ENCODE measurements around the gene ANKRD12. TPM values are rescaled to one million over a fixed set of nuclear protein-coding genes. Genes with fewer than 3 reads are reported as not detected.

ANKRD12 gene
- polyA plus RNA-seq, 1 donor from 2014 or later: 32.3 TPM

DNA sequence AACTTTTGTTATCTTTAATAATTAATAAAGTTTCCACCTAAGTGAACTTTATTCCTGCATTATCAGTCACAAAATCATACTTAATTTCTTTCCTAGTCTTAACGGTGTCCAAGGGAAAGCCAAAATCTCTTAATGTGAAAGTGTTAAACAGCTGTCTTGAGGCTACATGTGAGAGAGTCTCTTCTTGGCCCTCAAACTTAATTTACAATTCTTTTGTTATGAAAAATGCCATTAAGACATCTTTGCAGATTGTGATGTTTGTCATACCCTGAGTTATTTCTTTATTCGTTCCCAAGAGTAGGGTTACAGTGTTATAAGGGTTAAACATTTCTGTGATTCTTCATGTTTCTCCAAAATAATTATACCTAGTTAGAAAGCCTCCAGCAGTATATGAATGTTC is 64.6 kb downstream of the ANKRD12 start:
- Histone ChIP-seq H3K9me2 (ENCODE audit: insufficient read depth, low read length) (no peaks in the 10 kb centered on the region), H3K9ac (ENCODE audit: low read length) (no peak overlapping the region), H3F3A (ENCODE audit: insufficient read depth, low read length, poor library complexity, severe bottlenecking) (no peaks in the 10 kb centered on the region), H2AFZ (ENCODE audit: low read depth, low read length) (no peak overlapping the region), H3K4me3 (ENCODE audit: low read length) (no peak overlapping the region), H4K20me1 (ENCODE audit: insufficient read depth) (no peaks in the 10 kb centered on the region), H3K79me2 (replicated peaks; ENCODE audit: insufficient read depth, low read length) (no peaks in the 10 kb centered on the region), H3K36me3 (ENCODE audit: insufficient read depth, low read length) (peaks cover 5% of the 10 kb centered on the region), H3K27ac (ENCODE audit: low read length) (no peak overlapping the region), H3K4me2 (ENCODE audit: low read length) (no peak overlapping the region), H3K9me3 (ENCODE audit: low read length) (no peaks in the 10 kb centered on the region), H3K27me3 (ENCODE audit: insufficient read depth, low read depth, low read length) (no peaks in the 10 kb centered on the region)
- TF ChIP-seq RAD21 (conservative IDR thresholded peaks at IDR 0.05) (no peak), EZH2 (IDR thresholded peaks at IDR 0.05; ENCODE audit: borderline replicate concordance, insufficient read depth, low read length, poor library complexity, severe bottlenecking) (no peak)

DNA sequence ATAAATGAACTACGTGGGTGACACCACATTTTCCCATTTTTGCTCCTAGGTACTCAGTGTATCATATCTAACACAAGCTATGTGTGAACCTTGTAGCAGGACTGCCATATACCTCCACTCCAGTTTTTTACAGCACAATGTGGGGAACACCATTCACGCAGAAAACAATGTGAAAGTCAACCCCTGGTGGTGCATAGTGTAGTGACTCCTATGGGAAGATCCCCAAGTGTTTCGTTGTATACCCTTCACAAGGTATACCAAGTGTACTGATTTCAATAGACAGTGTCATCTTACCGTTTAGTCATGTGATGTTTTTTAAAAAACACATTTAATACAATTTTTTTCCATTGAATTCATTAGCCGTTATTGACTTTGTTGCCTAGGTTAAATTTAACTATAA is 68.1 kb downstream of the ANKRD12 start:
- Histone ChIP-seq H3K27ac (ENCODE audit: low read length) (no peak overlapping the region), H3K9me3 (ENCODE audit: low read length) (no peaks in the 10 kb centered on the region), H3F3A (ENCODE audit: insufficient read depth, low read length, poor library complexity, severe bottlenecking) (no peaks in the 10 kb centered on the region), H3K9me2 (ENCODE audit: insufficient read depth, low read length) (no peaks in the 10 kb centered on the region), H3K9ac (ENCODE audit: low read length) (no peak overlapping the region), H3K4me2 (ENCODE audit: low read length) (no peak overlapping the region), H3K27me3 (ENCODE audit: insufficient read depth, low read depth, low read length) (no peaks in the 10 kb centered on the region), H2AFZ (ENCODE audit: low read depth, low read length) (no peak overlapping the region), H4K20me1 (ENCODE audit: insufficient read depth) (no peaks in the 10 kb centered on the region), H3K79me2 (replicated peaks; ENCODE audit: insufficient read depth, low read length) (no peaks in the 10 kb centered on the region), H3K4me3 (ENCODE audit: low read length) (no peak overlapping the region), H3K36me3 (ENCODE audit: insufficient read depth, low read length) (peaks cover 5% of the 10 kb centered on the region)
- TF ChIP-seq, protein P1, sequence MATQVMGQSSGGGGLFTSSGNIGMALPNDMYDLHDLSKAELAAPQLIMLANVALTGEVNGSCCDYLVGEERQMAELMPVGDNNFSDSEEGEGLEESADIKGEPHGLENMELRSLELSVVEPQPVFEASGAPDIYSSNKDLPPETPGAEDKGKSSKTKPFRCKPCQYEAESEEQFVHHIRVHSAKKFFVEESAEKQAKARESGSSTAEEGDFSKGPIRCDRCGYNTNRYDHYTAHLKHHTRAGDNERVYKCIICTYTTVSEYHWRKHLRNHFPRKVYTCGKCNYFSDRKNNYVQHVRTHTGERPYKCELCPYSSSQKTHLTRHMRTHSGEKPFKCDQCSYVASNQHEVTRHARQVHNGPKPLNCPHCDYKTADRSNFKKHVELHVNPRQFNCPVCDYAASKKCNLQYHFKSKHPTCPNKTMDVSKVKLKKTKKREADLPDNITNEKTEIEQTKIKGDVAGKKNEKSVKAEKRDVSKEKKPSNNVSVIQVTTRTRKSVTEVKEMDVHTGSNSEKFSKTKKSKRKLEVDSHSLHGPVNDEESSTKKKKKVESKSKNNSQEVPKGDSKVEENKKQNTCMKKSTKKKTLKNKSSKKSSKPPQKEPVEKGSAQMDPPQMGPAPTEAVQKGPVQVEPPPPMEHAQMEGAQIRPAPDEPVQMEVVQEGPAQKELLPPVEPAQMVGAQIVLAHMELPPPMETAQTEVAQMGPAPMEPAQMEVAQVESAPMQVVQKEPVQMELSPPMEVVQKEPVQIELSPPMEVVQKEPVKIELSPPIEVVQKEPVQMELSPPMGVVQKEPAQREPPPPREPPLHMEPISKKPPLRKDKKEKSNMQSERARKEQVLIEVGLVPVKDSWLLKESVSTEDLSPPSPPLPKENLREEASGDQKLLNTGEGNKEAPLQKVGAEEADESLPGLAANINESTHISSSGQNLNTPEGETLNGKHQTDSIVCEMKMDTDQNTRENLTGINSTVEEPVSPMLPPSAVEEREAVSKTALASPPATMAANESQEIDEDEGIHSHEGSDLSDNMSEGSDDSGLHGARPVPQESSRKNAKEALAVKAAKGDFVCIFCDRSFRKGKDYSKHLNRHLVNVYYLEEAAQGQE (IDR thresholded peaks at IDR 0.05; ENCODE audit: borderline replicate concordance): no peak
- TF ChIP-seq SMC3 (conservative IDR thresholded peaks at IDR 0.05; ENCODE audit: poor library complexity): no peak
- TF ChIP-seq RAD21 (conservative IDR thresholded peaks at IDR 0.05): no peak
- no peak for TF ChIP-seq POLR2AphosphoS5 (IDR thresholded peaks at IDR 0.05)
- TF ChIP-seq, protein P2, sequence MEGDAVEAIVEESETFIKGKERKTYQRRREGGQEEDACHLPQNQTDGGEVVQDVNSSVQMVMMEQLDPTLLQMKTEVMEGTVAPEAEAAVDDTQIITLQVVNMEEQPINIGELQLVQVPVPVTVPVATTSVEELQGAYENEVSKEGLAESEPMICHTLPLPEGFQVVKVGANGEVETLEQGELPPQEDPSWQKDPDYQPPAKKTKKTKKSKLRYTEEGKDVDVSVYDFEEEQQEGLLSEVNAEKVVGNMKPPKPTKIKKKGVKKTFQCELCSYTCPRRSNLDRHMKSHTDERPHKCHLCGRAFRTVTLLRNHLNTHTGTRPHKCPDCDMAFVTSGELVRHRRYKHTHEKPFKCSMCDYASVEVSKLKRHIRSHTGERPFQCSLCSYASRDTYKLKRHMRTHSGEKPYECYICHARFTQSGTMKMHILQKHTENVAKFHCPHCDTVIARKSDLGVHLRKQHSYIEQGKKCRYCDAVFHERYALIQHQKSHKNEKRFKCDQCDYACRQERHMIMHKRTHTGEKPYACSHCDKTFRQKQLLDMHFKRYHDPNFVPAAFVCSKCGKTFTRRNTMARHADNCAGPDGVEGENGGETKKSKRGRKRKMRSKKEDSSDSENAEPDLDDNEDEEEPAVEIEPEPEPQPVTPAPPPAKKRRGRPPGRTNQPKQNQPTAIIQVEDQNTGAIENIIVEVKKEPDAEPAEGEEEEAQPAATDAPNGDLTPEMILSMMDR (IDR thresholded peaks at IDR 0.05; ENCODE audit: poor library complexity, severe bottlenecking): no peak
- TF ChIP-seq MXI1 (conservative IDR thresholded peaks at IDR 0.05; ENCODE audit: poor library complexity, severe bottlenecking): no peak
- TF ChIP-seq EP300 (conservative IDR thresholded peaks at IDR 0.05; ENCODE audit: poor library complexity, severe bottlenecking): no peak
- no peak for TF ChIP-seq EZH2 (IDR thresholded peaks at IDR 0.05; ENCODE audit: borderline replicate concordance, insufficient read depth, low read length, poor library complexity, severe bottlenecking)
- no peak for TF ChIP-seq TAF1 (IDR thresholded peaks at IDR 0.05; ENCODE audit: low read depth)

DNA sequence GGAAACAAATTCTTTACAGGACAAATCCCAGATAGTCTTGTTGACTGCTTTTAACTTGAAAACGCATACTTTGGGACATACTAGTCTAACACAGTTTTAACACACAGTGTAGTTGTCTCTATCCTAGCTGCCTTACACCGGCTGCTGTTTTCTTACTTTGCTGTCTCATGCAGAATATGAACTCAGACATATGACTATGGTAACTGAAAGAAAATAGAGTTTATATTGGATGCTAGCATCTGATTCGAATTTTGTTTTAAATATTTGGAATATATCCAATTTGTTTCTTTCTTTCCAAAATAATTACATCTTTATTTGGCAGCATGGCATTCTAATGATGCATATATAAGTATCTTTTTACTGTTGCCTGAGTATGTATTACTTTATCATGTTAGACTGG is 69.8 kb downstream of the ANKRD12 start:
- H3K36me3 ChIP-seq (ENCODE audit: insufficient read depth, low read length): peaks cover 5% of the 10 kb centered on the region
- H3K4me3 ChIP-seq (ENCODE audit: low read length): no peak overlapping the region
- H3K79me2 ChIP-seq (replicated peaks; ENCODE audit: insufficient read depth, low read length): no peaks in the 10 kb centered on the region
- no peaks in the 10 kb centered on the region for H3K9me3 ChIP-seq (ENCODE audit: low read length)
- no peaks in the 10 kb centered on the region for H3K27me3 ChIP-seq (ENCODE audit: insufficient read depth, low read depth, low read length)
- no peaks in the 10 kb centered on the region for H4K20me1 ChIP-seq (ENCODE audit: insufficient read depth)
- TF ChIP-seq EP300 (conservative IDR thresholded peaks at IDR 0.05; ENCODE audit: poor library complexity, severe bottlenecking): no peak
- TF ChIP-seq TAF1 (IDR thresholded peaks at IDR 0.05; ENCODE audit: low read depth): no peak
- TF ChIP-seq, protein P2 (IDR thresholded peaks at IDR 0.05; ENCODE audit: poor library complexity, severe bottlenecking): no peak
- no peak for TF ChIP-seq RAD21 (conservative IDR thresholded peaks at IDR 0.05)
- TF ChIP-seq SMC3 (conservative IDR thresholded peaks at IDR 0.05; ENCODE audit: poor library complexity): no peak
- TF ChIP-seq, protein P1 (IDR thresholded peaks at IDR 0.05; ENCODE audit: borderline replicate concordance): no peak
- no peak for TF ChIP-seq MXI1 (conservative IDR thresholded peaks at IDR 0.05; ENCODE audit: poor library complexity, severe bottlenecking)
- TF ChIP-seq EZH2 (IDR thresholded peaks at IDR 0.05; ENCODE audit: borderline replicate concordance, insufficient read depth, low read length, poor library complexity, severe bottlenecking): no peak
- no peak for TF ChIP-seq POLR2AphosphoS5 (IDR thresholded peaks at IDR 0.05)
- no peak overlapping the region for H3K4me2 ChIP-seq (ENCODE audit: low read length)
- no peak overlapping the region for H3K9ac ChIP-seq (ENCODE audit: low read length)
- no peaks in the 10 kb centered on the region for H3F3A ChIP-seq (ENCODE audit: insufficient read depth, low read length, poor library complexity, severe bottlenecking)
- no peak overlapping the region for H3K27ac ChIP-seq (ENCODE audit: low read length)
- H3K9me2 ChIP-seq (ENCODE audit: insufficient read depth, low read length): no peaks in the 10 kb centered on the region
- no peak overlapping the region for H2AFZ ChIP-seq (ENCODE audit: low read depth, low read length)

Data from neural cell (in vitro differentiated cells).